HCT116 (cell line): ENCODE data around the gene CR1L. TPM values are rescaled to one million over a fixed set of nuclear protein-coding genes. Genes with fewer than 3 reads are reported as not detected.

Experiments used
- ATAC-seq: fragments of 200-7000 bp; cut with Tn5 transposase; 2 replicates; pipeline ENCODE4 v1.9.1; 2020; ENCODE audit warnings: mild to moderate bottlenecking, moderate library complexity
- BruUV-seq: library from RNA; stranded (reverse); fragments of 400-500 nt; replicated peaks from 2 replicates; lab custom pipeline; 2021; lab: Mats Ljungman, UMichigan
- CTCF ChIA-PET: fragments of 300-600 bp; sonication (Branson Sonifier 250); formaldehyde crosslinking; loops from one replicate; lab custom pipeline; 2021; ENCODE audit warnings: antibody characterized with exemption; lab: Charles Lee
- POLR2A ChIA-PET: fragments of 300-600, 350-600 bp; sonication (Branson Sonifier 250); formaldehyde crosslinking; loops from one replicate; lab custom pipeline; 2021; ENCODE audit warnings: antibody characterized with exemption; lab: Charles Lee
- RAD21 ChIA-PET, 2 experiments: fragments of 300-600 bp; sonication (Branson Sonifier 250); formaldehyde crosslinking; loops; one replicate each; lab custom pipeline; 2023; ENCODE audit warnings: low total read pairs in 2 of 2; ENCODE audit not compliant: uncharacterized antibody in 2 of 2, unreplicated experiment in 2 of 2, low non-redundant PET in 1 of 2; lab: Charles Lee
- DNase-seq: peaks from one replicate; pipeline ENCODE4 v3.0.0-alpha.2; 2010; ENCODE audit warnings: low read depth, low spot score
- H2AFZ ChIP-seq: fragments of 200-600 bp; shearing (Covaris generic), sonication (generic); 2 replicates; pipeline ENCODE4 v1.6.1; 2017; ENCODE audit warnings: low read depth, mixed run types, mixed read lengths, antibody characterized with exemption, low read length; ENCODE audit not compliant: poor library complexity, severe bottlenecking
- H3K27ac ChIP-seq: 2 replicates; pipeline ENCODE4 v1.5.1; 2012; ENCODE audit warnings: low read depth, low read length
- H3K27me3 ChIP-seq: fragments of 200-600 bp; sonication (generic); 2 replicates; pipeline ENCODE4 v1.6.1; 2016; ENCODE audit warnings: mixed run types, low read length, mixed read lengths; ENCODE audit not compliant: insufficient read depth
- H3K36me3 ChIP-seq, 2 experiments: fragments of 200-500 bp in 1 of 2; fragments of 200-600 bp in 1 of 2; sonication (Bioruptor generic) in 1 of 2; sonication (generic) in 1 of 2; 2 replicates each; pipeline versions ENCODE4 v1.5.1 to v1.6.1; 2014 to 2016; ENCODE audit warnings: low read length in 2 of 2, inconsistent platforms in 1 of 2, mixed read lengths in 1 of 2, mixed run types in 1 of 2; ENCODE audit not compliant: insufficient read depth in 2 of 2, control insufficient read depth in 1 of 2
- H3K4me1 ChIP-seq, 2 experiments: fragments of 200-600 bp in 1 of 2; sonication (generic) in 1 of 2; 2 replicates each; pipeline versions ENCODE4 v1.5.1 to v1.6.1; 2012 to 2017; ENCODE audit warnings: low read length in 2 of 2, inconsistent platforms in 1 of 2, mild to moderate bottlenecking in 1 of 2, mixed read lengths in 1 of 2, mixed run types in 1 of 2, moderate library complexity in 1 of 2; ENCODE audit not compliant: insufficient read depth in 2 of 2, control insufficient read depth in 1 of 2
- H3K4me2 ChIP-seq: fragments of 200-600 bp; sonication (generic); 2 replicates; pipeline ENCODE4 v1.6.1; 2017; ENCODE audit warnings: mixed run types, low read length, mixed read lengths
- H3K4me3 ChIP-seq, 2 experiments: fragments of 200-600 bp in 1 of 2; sonication (generic) in 1 of 2; replicated peaks in 1 of 2; 2 replicates each; pipeline ENCODE4 v1.5.1; 2011 to 2016; ENCODE audit warnings: low read length in 2 of 2, control low read depth in 1 of 2, low read depth in 1 of 2, mild to moderate bottlenecking in 1 of 2, mixed read lengths in 1 of 2, mixed run types in 1 of 2
- H3K79me2 ChIP-seq: fragments of 200-600 bp; sonication (generic); 2 replicates; pipeline ENCODE4 v1.6.1; 2017; ENCODE audit warnings: mild to moderate bottlenecking, mixed run types, low read length, moderate library complexity, mixed read lengths; ENCODE audit not compliant: insufficient read depth
- H3K9ac ChIP-seq: fragments of 200-600 bp; sonication (generic); 2 replicates; pipeline ENCODE4 v1.6.1; 2016; ENCODE audit warnings: low read length, mixed read lengths
- H3K9me2 ChIP-seq: fragments of 200-600 bp; sonication (generic), shearing (Covaris generic); 2 replicates; pipeline ENCODE4 v1.6.1; 2017; ENCODE audit warnings: mixed run types, mild to moderate bottlenecking, moderate library complexity; ENCODE audit not compliant: insufficient read depth
- H3K9me3 ChIP-seq, 2 experiments: fragments of 200-500 bp in 1 of 2; fragments of 200-600 bp in 1 of 2; sonication (Bioruptor generic) in 1 of 2; sonication (generic) in 1 of 2; 2 replicates each; pipeline ENCODE4 v1.6.1; 2014 to 2017; ENCODE audit warnings: low read length in 2 of 2, mixed read lengths in 2 of 2, inconsistent platforms in 1 of 2, low read depth in 1 of 2, mild to moderate bottlenecking in 1 of 2, mixed run types in 1 of 2, moderate library complexity in 1 of 2; ENCODE audit not compliant: control insufficient read depth in 1 of 2, insufficient read depth in 1 of 2
- H4K20me1 ChIP-seq: fragments of 200-600 bp; sonication (generic), shearing (Covaris generic); 2 replicates; pipeline ENCODE4 v1.6.1; 2017; ENCODE audit warnings: mixed run types, mild to moderate bottlenecking, moderate library complexity; ENCODE audit not compliant: insufficient read depth
- CBX3 ChIP-seq: IDR thresholded peaks from 2 replicates; pipeline ENCODE4 v1.6.1; 2012; ENCODE audit warnings: low read depth
- CEBPB ChIP-seq: IDR thresholded peaks from 2 replicates; pipeline ENCODE4 v1.6.1; 2012; ENCODE audit warnings: low read depth
- EGR1 ChIP-seq: IDR thresholded peaks from 2 replicates; pipeline ENCODE4 v1.6.1; 2012; ENCODE audit warnings: low read depth
- ELF1 ChIP-seq: IDR thresholded peaks from 2 replicates; pipeline ENCODE4 v1.6.1; 2012; ENCODE audit warnings: low read depth, borderline replicate concordance
- EZH2 ChIP-seq: fragments of 200-600 bp; sonication (generic); IDR thresholded peaks from 2 replicates; pipeline ENCODE4 v1.6.1; 2017; ENCODE audit warnings: antibody characterized with exemption, mixed run types
- EZH2phosphoT487 ChIP-seq: fragments of 200-600 bp; IDR thresholded peaks from 2 replicates; pipeline ENCODE4 v1.6.1; 2018; ENCODE audit warnings: antibody characterized with exemption, borderline replicate concordance
- JUND ChIP-seq: IDR thresholded peaks from 2 replicates; pipeline ENCODE4 v1.6.1; 2012
- POLR2A ChIP-seq: IDR thresholded peaks from 2 replicates; pipeline ENCODE4 v1.7.0; 2011; ENCODE audit warnings: borderline replicate concordance; ENCODE audit not compliant: insufficient read depth, insufficient read length; ENCODE audit errors: extremely low read depth
- POLR2AphosphoS5 ChIP-seq: IDR thresholded peaks from 2 replicates; pipeline ENCODE4 v1.6.1; 2011; ENCODE audit warnings: mild to moderate bottlenecking, low read depth, low read length, moderate library complexity
- SIN3A ChIP-seq: IDR thresholded peaks from 2 replicates; pipeline ENCODE4 v1.6.1; 2012; ENCODE audit warnings: low read depth
- SP1 ChIP-seq: IDR thresholded peaks from 2 replicates; pipeline ENCODE4 v1.6.1; 2012; ENCODE audit warnings: low read depth
- SRF ChIP-seq: IDR thresholded peaks from 2 replicates; pipeline ENCODE4 v1.6.1; 2012; ENCODE audit warnings: low read depth
- TCF7L2 ChIP-seq: IDR thresholded peaks from 2 replicates; pipeline ENCODE4 v1.7.0; 2011; ENCODE audit warnings: borderline replicate concordance, inconsistent platforms; ENCODE audit not compliant: insufficient read depth, insufficient read length; ENCODE audit errors: extremely low read depth
- ZFX ChIP-seq: fragments of 450-650 bp; IDR thresholded peaks from 2 replicates; pipeline ENCODE4 v1.6.1; 2017
- ZNF274 ChIP-seq: fragments of 200-500 bp; sonication (Bioruptor generic); IDR thresholded peaks from 2 replicates; pipeline ENCODE4 v1.6.1; 2014; ENCODE audit warnings: mild to moderate bottlenecking, low read depth, low read length, inconsistent platforms
- intact Hi-C: fragments of 100-400 bp; cut with micrococcal nuclease; formaldehyde crosslinking; loops from 2 replicates; pipeline ENCODE4 v1.10.0; 2022
- total RNA-seq: library from RNA; stranded (reverse); gene quantifications from one replicate; pipeline ENCODE4 v1.2.1, GENCODE V29; 2021; ENCODE audit not compliant: unreplicated experiment
- TF ChIP-seq, protein P1 (sequence below): IDR thresholded peaks from 2 replicates; pipeline ENCODE4 v1.6.1; 2012
- TF ChIP-seq, protein P2 (sequence below), 3 experiments: fragments of 200-600 bp in 1 of 3; sonication (generic) in 1 of 3; IDR thresholded peaks in 2 of 3; conservative IDR thresholded peaks in 1 of 3; 2 replicates each; pipeline ENCODE4 v1.5.1; 2012 to 2017; ENCODE audit warnings: low read depth in 2 of 3, low read length in 2 of 3, antibody characterized with exemption in 1 of 3, borderline replicate concordance in 1 of 3, control low read depth in 1 of 3, mild to moderate bottlenecking in 1 of 3, mixed read lengths in 1 of 3, mixed run types in 1 of 3, moderate library complexity in 1 of 3; ENCODE audit not compliant: insufficient read depth in 1 of 3
- TF ChIP-seq, protein P3 (sequence below): IDR thresholded peaks from 2 replicates; pipeline ENCODE4 v1.6.1; 2011; ENCODE audit warnings: mild to moderate bottlenecking, low read length, moderate library complexity; ENCODE audit not compliant: insufficient replicate concordance; ENCODE audit errors: extremely low read depth
- TF ChIP-seq, protein P4 (sequence below): IDR thresholded peaks from 2 replicates; pipeline ENCODE4 v1.6.1; 2012

The CR1L gene
- total RNA-seq, 1 experiment from 2014 or later: 0.15 TPM

DNA sequence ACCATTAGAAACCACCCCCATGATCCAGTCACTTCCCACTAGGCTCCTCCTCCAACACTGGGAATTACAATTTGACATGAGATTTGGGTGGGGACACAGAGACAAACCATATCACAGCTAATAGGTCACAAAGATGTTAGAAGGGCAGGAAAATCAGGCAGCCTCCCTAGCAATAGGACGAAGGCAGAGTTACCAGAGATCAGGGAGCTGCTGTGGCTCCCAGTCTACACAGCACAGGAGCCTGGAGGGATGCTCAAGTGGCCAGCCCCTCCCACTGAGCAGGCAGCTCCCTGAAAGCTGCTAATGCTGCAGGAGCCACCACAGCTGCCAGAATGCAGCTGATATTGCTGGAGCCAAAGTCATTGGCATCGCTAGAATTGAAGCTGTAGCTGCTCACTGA is 51.0 kb downstream of the CR1L start:
- no peak overlapping the region for H3K4me2 ChIP-seq
- BruUV-seq: no TSS peak
- DNase-seq: no peak
- TF ChIP-seq, protein P1, sequence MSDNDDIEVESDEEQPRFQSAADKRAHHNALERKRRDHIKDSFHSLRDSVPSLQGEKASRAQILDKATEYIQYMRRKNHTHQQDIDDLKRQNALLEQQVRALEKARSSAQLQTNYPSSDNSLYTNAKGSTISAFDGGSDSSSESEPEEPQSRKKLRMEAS: no peak
- TF ChIP-seq, protein P2, sequence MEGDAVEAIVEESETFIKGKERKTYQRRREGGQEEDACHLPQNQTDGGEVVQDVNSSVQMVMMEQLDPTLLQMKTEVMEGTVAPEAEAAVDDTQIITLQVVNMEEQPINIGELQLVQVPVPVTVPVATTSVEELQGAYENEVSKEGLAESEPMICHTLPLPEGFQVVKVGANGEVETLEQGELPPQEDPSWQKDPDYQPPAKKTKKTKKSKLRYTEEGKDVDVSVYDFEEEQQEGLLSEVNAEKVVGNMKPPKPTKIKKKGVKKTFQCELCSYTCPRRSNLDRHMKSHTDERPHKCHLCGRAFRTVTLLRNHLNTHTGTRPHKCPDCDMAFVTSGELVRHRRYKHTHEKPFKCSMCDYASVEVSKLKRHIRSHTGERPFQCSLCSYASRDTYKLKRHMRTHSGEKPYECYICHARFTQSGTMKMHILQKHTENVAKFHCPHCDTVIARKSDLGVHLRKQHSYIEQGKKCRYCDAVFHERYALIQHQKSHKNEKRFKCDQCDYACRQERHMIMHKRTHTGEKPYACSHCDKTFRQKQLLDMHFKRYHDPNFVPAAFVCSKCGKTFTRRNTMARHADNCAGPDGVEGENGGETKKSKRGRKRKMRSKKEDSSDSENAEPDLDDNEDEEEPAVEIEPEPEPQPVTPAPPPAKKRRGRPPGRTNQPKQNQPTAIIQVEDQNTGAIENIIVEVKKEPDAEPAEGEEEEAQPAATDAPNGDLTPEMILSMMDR (IDR thresholded peaks at IDR 0.05 in 2 of 3, conservative IDR thresholded peaks at IDR 0.05 in 1 of 3; ENCODE audit: borderline replicate concordance in 1 of 3, insufficient read depth in 1 of 3, low read depth in 2 of 3, low read length in 2 of 3): no peak
- TF ChIP-seq, protein P3, sequence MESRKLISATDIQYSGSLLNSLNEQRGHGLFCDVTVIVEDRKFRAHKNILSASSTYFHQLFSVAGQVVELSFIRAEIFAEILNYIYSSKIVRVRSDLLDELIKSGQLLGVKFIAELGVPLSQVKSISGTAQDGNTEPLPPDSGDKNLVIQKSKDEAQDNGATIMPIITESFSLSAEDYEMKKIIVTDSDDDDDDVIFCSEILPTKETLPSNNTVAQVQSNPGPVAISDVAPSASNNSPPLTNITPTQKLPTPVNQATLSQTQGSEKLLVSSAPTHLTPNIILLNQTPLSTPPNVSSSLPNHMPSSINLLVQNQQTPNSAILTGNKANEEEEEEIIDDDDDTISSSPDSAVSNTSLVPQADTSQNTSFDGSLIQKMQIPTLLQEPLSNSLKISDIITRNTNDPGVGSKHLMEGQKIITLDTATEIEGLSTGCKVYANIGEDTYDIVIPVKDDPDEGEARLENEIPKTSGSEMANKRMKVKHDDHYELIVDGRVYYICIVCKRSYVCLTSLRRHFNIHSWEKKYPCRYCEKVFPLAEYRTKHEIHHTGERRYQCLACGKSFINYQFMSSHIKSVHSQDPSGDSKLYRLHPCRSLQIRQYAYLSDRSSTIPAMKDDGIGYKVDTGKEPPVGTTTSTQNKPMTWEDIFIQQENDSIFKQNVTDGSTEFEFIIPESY: no peak
- TF ChIP-seq CEBPB (no peak), SRF (no peak), ELF1 (no peak), EZH2phosphoT487 (no peak), POLR2AphosphoS5 (no peak), POLR2A (no peak), ZNF274 (no peak), ZFX (no peak), EGR1 (no peak), CBX3 (no peak), JUND (no peak), EZH2 (no peak), SP1 (no peak), SIN3A (no peak), TCF7L2 (no peak)
- TF ChIP-seq, protein P4, sequence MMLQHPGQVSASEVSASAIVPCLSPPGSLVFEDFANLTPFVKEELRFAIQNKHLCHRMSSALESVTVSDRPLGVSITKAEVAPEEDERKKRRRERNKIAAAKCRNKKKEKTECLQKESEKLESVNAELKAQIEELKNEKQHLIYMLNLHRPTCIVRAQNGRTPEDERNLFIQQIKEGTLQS: no peak
- TF ChIP-seq, all 23 proteins: peak for 0
- ChIA-PET RAD21 (no interaction called here), POLR2A (no interaction called here), CTCF (no interaction called here)
- no peaks in the 10 kb centered on the region for H3K9me3 ChIP-seq
- no peaks in the 10 kb centered on the region; the same call in 1 of the 2 replicates for H3K27me3 ChIP-seq
- no peaks in the 10 kb centered on the region for H3K9me2 ChIP-seq
- intact Hi-C loops: loop anchor here (5.0 kb wide), 1 partner anchor 104 kb away; no protein-coding TSS in a partner anchor
- ATAC-seq: no peak
- no peaks in the 10 kb centered on the region for H3K79me2 ChIP-seq
- H4K20me1 ChIP-seq: no peaks in the 10 kb centered on the region
- no peak overlapping the region for H3K9ac ChIP-seq
- no peak overlapping the region for H3K4me3 ChIP-seq
- H3K4me1 ChIP-seq: 0 out of 4 replicates have a peak, but pooled peaks cover 0 to 3% of the 10 kb centered on the region in 2 experiments
- H2AFZ ChIP-seq: no peak overlapping the region
- no peaks in the 10 kb centered on the region for H3K36me3 ChIP-seq
- H3K27ac ChIP-seq: no peak overlapping the region
